Measurements from ENCODE around the gene AKAP13.

Gene AKAP13

GRCh38 chr15:85408270-85408746, 27.9 kb downstream of the AKAP13 start:
- H3K4me1 Mint-ChIP-seq, result peaks cover 96% of the 10 kb centered on the region
- peak; percentile 84 for ATAC-seq
- no peaks in the 10 kb centered on the region for H3K27me3 Mint-ChIP-seq
- peak overlapping the region; percentile 4 to 36 for H3K4me3 Mint-ChIP-seq
- peak overlapping the region; percentile 91 to 92 for H3K27ac Mint-ChIP-seq
- no peaks in the 10 kb centered on the region for H3K9me3 Mint-ChIP-seq
- peak; percentile 33 to 61 for DNase-seq

DNA sequence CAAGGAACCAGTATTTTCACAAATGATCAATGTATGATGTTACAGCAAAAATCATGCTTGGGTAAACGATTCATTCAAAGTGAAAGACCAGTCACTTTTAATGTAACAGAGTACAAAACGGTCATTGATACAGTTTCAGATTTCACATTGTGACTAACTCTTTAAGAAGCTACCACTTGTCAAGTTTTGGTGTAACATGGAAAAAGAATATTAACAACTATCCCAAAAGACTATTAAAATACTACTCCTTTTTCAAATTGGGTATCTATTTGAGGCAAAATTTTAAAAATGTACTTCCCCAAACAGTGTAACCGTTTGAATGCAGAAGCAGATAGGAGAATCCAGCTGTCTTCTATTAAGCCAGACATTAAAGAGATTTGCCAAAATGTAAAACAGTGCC, 31.7 kb downstream of the AKAP13 start:
- Mint-ChIP-seq H3K4me1 (peaks cover 94% of the 10 kb centered on the region), H3K9me3 (no peaks in the 10 kb centered on the region), H3K27me3 (no peaks in the 10 kb centered on the region), H3K27ac (no peak overlapping the region), H3K4me3 (peak overlapping the region in 1 of 2 donors; percentile 52)
- no peak for ATAC-seq
- DNase-seq, result no peak

GRCh38 chr15:85412956-85413854, 32.8 kb downstream of the AKAP13 start:
- Mint-ChIP-seq H3K4me1 (peaks cover 88% of the 10 kb centered on the region), H3K27ac (peak overlapping the region; percentile 60 to 89), H3K9me3 (no peaks in the 10 kb centered on the region), H3K4me3 (peak overlapping the region; percentile 50 to 59), H3K27me3 (no peaks in the 10 kb centered on the region)
- ATAC-seq (peak; percentile 99), DNase-seq (peak; percentile 65 to 82)

GRCh38 chr15:85414037-85414436, 33.6 kb downstream of the AKAP13 start:
- Mint-ChIP-seq H3K27me3 (no peaks in the 10 kb centered on the region), H3K9me3 (no peaks in the 10 kb centered on the region), H3K4me1 (peaks cover 80% of the 10 kb centered on the region), H3K27ac (peak overlapping the region; percentile 56 to 59), H3K4me3 (peak overlapping the region; percentile 39 to 55)
- no peak for DNase-seq
- ATAC-seq, result no peak

- Mint-ChIP-seq H3K27me3 (no peaks in the 10 kb centered on the region), H3K9me3 (no peaks in the 10 kb centered on the region), H3K4me3 (peak overlapping the region; percentile 39 to 55), H3K27ac (peak overlapping the region; percentile 56 to 59), H3K4me1 (peaks cover 81% of the 10 kb centered on the region)
- DNase-seq (no peak), ATAC-seq (no peak)
Measured at GRCh38 chr15:85414495-85414894, 34.1 kb downstream of the AKAP13 start.

- no peak for ATAC-seq
- Mint-ChIP-seq H3K4me3 (peak overlapping the region in 1 of 2 donors; percentile 55), H3K9me3 (no peaks in the 10 kb centered on the region), H3K4me1 (peaks cover 78% of the 10 kb centered on the region), H3K27ac (no peak overlapping the region), H3K27me3 (no peaks in the 10 kb centered on the region)
- no peak for DNase-seq
Measured at GRCh38 chr15:85414991-85415390, 34.6 kb downstream of the AKAP13 start.

DNA sequence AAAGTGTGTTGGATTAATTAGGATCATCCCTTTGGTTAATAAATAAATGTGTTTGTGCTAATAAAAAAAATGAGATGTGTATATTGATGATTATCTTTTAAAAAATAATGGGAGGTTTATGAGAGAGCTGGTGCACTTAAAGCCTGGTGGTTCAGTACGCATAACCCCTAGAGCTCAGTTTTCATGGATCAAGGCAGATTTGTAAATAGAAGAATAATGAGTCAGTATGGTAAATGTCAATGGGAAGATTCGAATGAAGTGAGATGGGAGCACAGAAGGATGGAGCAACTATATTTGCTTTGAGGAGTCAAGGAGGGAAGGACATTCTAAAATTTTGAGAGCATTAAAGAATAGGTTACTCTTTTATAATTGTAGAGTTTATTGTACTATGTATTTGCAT, 35.4 kb downstream of the AKAP13 start:
- no peak for ATAC-seq
- no peak for DNase-seq
- Mint-ChIP-seq H3K9me3 (no peaks in the 10 kb centered on the region), H3K27ac (no peak overlapping the region), H3K27me3 (no peaks in the 10 kb centered on the region), H3K4me3 (no peak overlapping the region), H3K4me1 (peaks cover 77% of the 10 kb centered on the region)

DNA sequence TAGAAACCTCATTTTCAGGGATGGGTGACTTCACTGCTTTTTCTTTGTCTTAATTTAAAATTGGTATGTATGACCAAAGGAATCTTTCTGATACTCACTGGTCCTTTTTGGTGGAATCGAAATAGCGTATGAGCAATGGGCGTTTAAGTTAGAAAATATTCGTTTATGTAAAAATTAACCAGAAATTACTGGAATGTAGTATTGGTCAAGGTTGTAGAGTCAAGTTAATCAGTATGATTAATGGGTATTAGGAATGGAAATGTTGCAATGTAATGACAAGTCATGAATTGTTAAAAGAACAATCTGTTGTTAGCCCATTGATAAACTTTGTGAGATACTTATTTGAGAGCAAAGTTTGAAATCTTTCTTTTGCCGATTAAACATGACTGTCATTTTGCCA, 36.9 kb downstream of the AKAP13 start:
- no peak for ATAC-seq

DNA sequence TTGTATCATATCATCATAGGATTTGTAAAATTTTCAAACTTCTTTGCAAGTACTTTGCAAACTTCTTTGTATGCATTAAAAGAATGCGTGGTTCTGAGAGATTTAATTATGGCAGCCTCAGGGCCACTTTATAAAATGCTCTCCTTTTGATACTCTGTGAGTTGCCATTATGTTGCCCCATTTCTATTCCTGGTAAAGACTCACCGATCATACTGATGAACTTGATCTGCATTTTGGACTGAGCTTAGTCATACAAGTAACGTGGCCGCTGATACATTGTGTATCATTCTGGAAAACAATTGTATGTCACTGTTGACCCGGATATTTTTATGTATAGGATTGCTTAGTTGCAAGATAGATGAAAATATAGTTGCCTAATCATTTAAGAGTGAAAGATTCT, 38.8 kb downstream of the AKAP13 start:
- peaks cover 80% of the 10 kb centered on the region for H3K4me1 Mint-ChIP-seq
- no peak for DNase-seq
- no peak overlapping the region for H3K27ac Mint-ChIP-seq
- H3K4me3 Mint-ChIP-seq, result no peak overlapping the region
- no peaks in the 10 kb centered on the region for H3K9me3 Mint-ChIP-seq
- ATAC-seq, result no peak
- H3K27me3 Mint-ChIP-seq, result no peaks in the 10 kb centered on the region

More for the DNA sequence above, 36.9 kb downstream of the AKAP13 start:
- H3K27me3 Mint-ChIP-seq, result no peaks in the 10 kb centered on the region
- peaks cover 78% of the 10 kb centered on the region for H3K4me1 Mint-ChIP-seq
- no peak overlapping the region for H3K27ac Mint-ChIP-seq
- DNase-seq, result no peak
- H3K9me3 Mint-ChIP-seq, result no peaks in the 10 kb centered on the region
- no peak overlapping the region for H3K4me3 Mint-ChIP-seq

- ATAC-seq, result no peak
- DNase-seq, result no peak
- no peaks in the 10 kb centered on the region for H3K9me3 Mint-ChIP-seq
- no peaks in the 10 kb centered on the region for H3K27me3 Mint-ChIP-seq
- H3K27ac Mint-ChIP-seq, result no peak overlapping the region
- peaks cover 75% of the 10 kb centered on the region for H3K4me1 Mint-ChIP-seq
- peak overlapping the region in 1 of 2 donors; percentile 22 for H3K4me3 Mint-ChIP-seq
Measured at GRCh38 chr15:85421116-85421925, 40.9 kb downstream of the AKAP13 start.

DNA sequence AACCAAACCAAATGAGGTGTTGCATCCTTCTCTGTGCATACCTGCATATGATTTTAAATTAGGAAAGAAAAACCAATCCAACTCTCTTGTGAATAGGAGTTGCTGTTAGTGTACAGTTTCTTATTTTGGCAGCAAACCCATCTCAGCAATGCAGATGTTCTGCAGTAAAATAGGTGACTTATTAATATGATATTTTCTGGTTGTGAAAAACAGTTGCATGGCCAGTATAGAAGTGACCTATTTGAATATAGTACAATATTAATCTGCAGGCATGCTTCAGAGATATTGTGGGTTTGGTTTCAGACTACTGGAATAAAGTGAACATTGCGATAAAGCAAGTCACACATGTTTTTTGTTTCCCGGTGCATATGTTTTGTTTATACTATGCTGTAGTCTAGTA, 42.2 kb downstream of the AKAP13 start:
- H3K4me1 Mint-ChIP-seq, result peaks cover 75% of the 10 kb centered on the region
- H3K27ac Mint-ChIP-seq, result no peak overlapping the region

GRCh38 chr15:85423256-85423655, 42.9 kb downstream of the AKAP13 start:
- H3K4me3 Mint-ChIP-seq, result no peak overlapping the region
- no peaks in the 10 kb centered on the region for H3K27me3 Mint-ChIP-seq
- ATAC-seq, result no peak
- H3K4me1 Mint-ChIP-seq, result peaks cover 80% of the 10 kb centered on the region
- H3K27ac Mint-ChIP-seq, result no peak overlapping the region
- no peak for DNase-seq
- no peaks in the 10 kb centered on the region for H3K9me3 Mint-ChIP-seq

More for the DNA sequence above, 42.2 kb downstream of the AKAP13 start:
- Mint-ChIP-seq H3K4me3 (no peak overlapping the region), H3K9me3 (no peaks in the 10 kb centered on the region), H3K27me3 (no peaks in the 10 kb centered on the region)
- no peak for ATAC-seq
- no peak for DNase-seq

DNA sequence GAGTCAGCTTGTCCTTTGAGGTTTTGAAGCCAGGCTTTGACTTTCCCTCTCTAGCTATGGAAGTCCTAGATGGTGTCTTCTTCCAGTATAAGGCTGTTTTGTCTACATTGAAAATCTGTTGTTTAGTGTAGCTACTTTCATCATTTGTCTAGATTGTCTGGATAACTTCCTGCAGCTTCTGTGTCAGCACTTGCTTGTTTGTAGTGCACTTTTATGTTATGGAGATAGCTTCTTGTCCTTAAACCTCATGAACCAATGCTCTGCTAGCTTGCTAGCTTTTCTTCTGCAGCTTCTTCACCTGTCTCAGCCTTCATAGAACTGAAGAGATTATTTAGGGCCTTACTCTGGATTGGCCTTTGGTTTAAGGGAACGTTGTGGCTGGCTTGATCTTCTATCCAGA, 43.8 kb downstream of the AKAP13 start:
- ATAC-seq (no peak), DNase-seq (no peak)
- H3K4me1 Mint-ChIP-seq, result peaks cover 87% of the 10 kb centered on the region
- H3K27me3 Mint-ChIP-seq, result no peaks in the 10 kb centered on the region
- no peak overlapping the region for H3K27ac Mint-ChIP-seq
- no peak overlapping the region for H3K4me3 Mint-ChIP-seq
- H3K9me3 Mint-ChIP-seq, result no peaks in the 10 kb centered on the region

DNA sequence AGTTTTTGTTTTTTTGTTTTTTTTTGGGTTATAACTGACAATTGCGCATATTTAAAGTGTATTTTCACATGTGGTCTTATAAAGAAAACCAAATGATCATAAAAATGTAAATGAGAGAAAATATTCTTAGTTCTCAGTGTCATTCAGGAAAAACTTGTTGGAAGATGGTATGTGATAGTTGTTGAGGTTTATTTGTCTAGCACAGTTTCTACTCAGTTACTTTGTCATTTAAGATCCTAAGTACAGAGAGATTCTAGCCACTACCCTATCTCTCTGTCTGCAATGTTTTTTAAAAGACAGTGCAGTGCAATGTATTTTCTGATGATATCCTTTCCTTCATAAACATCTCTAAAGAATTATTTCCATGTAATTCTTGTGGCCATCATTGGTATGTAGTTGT, 46.1 kb downstream of the AKAP13 start:
- no peaks in the 10 kb centered on the region for H3K27me3 Mint-ChIP-seq

DNA sequence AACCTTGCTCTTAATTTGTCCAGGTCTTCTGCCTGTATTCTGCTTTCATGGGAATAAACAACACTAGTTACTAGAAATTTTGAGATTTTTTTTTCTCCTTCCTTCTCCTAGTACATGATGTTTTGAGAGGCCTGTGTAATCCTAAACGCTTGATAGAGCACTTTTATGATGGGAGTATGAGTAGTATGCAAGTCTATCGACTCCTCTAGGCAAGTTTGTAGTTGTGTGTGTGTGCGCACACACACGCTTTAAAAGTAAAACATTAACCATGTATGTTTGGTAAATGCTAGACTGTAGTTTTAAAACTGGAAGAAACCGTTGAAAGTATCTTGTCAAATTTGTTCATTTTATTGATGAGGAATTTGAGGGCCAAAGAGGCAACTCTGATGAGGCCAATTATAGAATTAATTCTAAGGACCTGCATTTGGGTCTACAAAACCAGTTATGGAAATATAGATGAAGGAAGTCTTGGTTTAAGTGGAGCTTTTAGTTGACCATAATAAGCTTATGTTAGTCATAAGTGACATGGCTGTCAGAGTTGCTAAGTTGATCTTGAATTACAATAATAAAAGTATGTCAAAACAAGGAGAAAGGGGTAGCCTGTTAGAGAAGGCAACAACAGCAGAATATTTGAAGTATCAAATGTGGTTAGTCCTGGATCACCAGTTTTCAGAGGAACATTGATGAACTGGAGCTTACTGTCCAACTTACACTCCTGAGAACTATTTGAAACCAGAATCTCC, 47.1 kb downstream of the AKAP13 start:
- ATAC-seq (no peak), DNase-seq (no peak)
- H3K4me1 Mint-ChIP-seq, result peaks cover 91% of the 10 kb centered on the region
- H3K27ac Mint-ChIP-seq, result no peak overlapping the region
- H3K9me3 Mint-ChIP-seq, result no peaks in the 10 kb centered on the region
- H3K27me3 Mint-ChIP-seq, result no peaks in the 10 kb centered on the region
- no peak overlapping the region for H3K4me3 Mint-ChIP-seq

More for the DNA sequence above, 46.1 kb downstream of the AKAP13 start:
- peaks cover 91% of the 10 kb centered on the region for H3K4me1 Mint-ChIP-seq
- no peak for ATAC-seq
- no peak for DNase-seq
- H3K9me3 Mint-ChIP-seq, result no peaks in the 10 kb centered on the region
- H3K4me3 Mint-ChIP-seq, result no peak overlapping the region
- H3K27ac Mint-ChIP-seq, result no peak overlapping the region
